Lower leg skin (tissue), 3 donors: ENCODE measurements around the gene BABAM2.

Source experiments
- POLR2A ChIP-seq, 2 donors: fragments of 450-650 bp; IDR thresholded peaks; one replicate each; pipeline ENCODE4 v1.6.1; 2016 to 2017; ENCODE audit warnings: antibody characterized with exemption in 2 of 2, mild to moderate bottlenecking in 1 of 2, moderate library complexity in 1 of 2
- TF ChIP-seq, protein P1 (sequence below), 3 donors: fragments of 450-650 bp; IDR thresholded peaks; one replicate each; pipeline ENCODE4 v1.5.1; 2016; ENCODE audit warnings: antibody characterized with exemption in 3 of 3, mild to moderate bottlenecking in 3 of 3, moderate library complexity in 2 of 3

DNA sequence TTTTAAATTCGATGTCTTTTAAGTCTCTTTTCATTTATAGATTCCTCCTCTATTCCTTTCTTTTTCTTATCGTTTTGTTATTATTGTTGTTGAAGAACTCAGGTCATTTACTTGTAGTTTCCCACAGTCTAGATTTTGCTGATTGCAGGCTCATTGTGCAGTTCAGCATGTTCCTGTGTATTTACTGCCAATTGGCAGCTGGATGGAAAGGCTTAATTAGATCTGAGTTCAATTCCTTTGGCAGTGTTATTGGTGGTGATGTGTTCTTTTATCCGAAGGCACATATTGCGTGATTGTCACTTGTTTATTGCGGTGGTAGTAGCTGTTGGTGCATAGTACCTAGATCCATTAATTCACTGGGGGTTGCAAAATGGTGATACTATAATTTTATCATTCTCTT is 180.7 kb downstream of the BABAM2 start:
- TF ChIP-seq POLR2A (IDR thresholded peaks at IDR 0.05): no peak
- TF ChIP-seq, protein P1, sequence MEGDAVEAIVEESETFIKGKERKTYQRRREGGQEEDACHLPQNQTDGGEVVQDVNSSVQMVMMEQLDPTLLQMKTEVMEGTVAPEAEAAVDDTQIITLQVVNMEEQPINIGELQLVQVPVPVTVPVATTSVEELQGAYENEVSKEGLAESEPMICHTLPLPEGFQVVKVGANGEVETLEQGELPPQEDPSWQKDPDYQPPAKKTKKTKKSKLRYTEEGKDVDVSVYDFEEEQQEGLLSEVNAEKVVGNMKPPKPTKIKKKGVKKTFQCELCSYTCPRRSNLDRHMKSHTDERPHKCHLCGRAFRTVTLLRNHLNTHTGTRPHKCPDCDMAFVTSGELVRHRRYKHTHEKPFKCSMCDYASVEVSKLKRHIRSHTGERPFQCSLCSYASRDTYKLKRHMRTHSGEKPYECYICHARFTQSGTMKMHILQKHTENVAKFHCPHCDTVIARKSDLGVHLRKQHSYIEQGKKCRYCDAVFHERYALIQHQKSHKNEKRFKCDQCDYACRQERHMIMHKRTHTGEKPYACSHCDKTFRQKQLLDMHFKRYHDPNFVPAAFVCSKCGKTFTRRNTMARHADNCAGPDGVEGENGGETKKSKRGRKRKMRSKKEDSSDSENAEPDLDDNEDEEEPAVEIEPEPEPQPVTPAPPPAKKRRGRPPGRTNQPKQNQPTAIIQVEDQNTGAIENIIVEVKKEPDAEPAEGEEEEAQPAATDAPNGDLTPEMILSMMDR (IDR thresholded peaks at IDR 0.05): no peak
